Anterior cingulate cortex (tissue), 58 donors: ENCODE results near the gene IQSEC3.
"Not testable (repeated sequence)": the region's sequence is repeated elsewhere in the genome, so short reads cannot be mapped to it uniquely, and the experiment has no call there.

Experiments
- DNase-seq, 58 donors: peaks; one replicate each; lab custom pipeline; 2025; lab: John Stamatoyannopoulos, UW

The IQSEC3 gene

DNA sequence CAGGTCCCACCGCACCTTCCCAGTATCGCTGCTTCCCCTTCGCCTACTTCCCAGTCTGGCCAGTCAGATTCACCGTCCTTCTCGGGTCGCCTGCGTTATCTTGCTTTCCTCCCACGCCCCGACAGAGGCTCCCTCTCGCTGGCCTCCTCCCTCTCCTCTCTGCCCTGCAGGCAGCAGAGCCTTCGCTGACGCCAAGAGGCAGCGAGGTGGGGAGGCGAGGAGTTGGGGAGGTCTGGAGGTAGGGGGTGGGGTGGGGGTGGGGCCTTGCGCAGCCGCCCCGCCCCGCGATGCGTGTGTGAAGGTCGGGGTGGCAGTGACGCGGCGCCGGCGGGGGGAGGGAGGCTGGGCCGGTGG, at the start of gene IQSEC3:
Gene IQSEC3 (plus strand): TSS at position 340 of the 354 bp plus-strand sequence. CDS start 116 bp downstream, outside the sequence.
- DNase-seq, result not testable (repeated sequence)

DNA sequence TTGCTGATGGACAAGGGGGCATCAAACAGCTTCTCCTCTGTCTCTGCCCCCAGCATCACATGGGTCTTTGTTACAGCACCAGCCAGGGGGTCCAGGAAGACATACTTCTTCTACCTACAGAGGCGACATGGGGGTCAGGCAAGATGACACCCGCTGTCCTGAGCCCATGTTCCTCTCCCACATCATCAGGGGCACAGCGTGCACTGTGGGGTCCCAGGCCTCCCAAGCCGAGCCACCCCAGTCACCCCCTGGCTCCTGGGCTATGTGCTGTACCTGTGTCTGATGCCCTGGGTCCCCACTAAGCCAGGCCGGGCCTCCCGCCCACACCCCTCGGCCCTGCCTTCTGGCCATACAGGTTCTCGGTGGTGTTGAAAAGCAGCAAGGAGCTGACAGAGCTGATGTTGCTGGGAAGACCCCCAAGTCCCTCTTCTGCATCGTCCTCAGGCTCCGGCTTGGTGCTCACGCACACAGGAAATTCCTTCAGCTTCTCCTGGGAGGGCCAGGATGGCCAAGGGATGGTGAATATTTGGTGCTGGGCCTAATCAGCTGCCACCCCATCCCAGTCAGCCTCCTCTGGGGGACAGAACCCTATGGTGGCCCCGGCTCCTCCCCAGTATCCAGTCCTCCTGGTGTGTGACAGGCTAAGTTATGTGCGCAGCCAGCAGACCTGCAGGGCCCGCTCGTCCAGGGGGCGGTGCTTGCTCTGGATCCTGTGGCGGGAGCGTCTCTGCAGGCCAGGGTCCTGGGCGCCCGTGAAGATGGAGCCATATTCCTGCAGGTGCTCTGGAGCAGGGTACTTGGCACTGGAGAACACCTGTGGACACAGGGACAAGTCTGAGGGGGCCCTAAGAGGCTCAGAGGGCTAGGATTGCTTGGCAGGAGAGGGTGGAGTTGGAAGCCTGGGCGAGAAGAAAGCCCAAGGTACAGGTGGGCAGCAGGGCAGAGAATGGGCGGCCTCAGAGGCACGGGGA, 48.9 kb upstream of the IQSEC3 start:
- not testable (repeated sequence) for DNase-seq

DNA sequence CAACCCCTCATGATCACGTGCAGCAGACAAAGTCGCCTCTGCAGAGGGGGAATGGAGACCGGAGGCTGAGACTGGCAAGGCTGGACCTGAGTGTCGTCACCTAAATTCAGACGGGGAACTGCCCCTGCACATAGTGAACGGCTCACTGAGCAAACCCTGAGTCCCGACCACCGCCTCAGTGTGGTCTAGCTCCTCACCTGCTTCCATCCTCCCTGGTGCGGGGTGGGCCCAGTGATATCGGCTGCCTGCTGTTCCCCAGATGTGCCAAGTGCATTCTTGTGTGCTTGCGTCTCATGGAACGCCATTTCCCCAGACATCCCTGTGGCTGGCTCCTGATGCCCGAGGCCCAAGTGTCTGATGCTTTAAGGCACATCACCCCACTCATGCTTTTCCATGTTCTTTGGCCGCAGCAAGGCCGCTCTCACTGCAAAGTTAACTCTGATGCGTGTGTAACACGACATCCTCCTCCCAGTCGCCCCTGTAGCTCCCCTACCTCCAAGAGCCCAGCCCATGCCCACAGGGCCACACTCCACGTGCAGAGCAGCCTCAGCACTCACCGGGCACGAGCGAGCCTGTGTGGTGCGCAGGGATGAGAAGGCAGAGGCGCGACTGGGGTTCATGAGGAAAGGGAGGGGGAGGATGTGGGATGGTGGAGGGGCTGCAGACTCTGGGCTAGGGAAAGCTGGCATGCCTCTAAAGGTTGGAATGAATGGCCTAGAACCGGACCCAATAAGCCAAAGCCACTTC, 47.6 kb upstream of the IQSEC3 start:
- not testable (repeated sequence) for DNase-seq

DNA sequence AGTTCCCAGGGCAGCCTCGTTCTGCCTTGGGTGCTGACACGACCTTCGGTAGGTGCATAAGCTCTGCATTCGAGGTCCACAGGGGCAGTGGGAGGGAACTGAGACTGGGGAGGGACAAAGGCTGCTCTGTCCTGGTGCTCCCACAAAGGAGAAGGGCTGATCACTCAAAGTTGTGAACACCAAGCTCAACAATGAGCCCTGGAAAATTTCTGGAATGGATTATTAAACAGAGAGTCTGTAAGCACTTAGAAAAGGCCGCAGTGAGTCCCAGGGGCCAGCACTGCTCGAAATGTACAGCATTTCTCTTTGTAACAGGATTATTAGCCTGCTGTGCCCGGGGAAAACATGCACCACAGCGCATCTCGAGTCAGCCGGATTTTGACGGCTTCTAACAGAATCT, 46.7 kb upstream of the IQSEC3 start:
- not testable (repeated sequence) for DNase-seq

DNA sequence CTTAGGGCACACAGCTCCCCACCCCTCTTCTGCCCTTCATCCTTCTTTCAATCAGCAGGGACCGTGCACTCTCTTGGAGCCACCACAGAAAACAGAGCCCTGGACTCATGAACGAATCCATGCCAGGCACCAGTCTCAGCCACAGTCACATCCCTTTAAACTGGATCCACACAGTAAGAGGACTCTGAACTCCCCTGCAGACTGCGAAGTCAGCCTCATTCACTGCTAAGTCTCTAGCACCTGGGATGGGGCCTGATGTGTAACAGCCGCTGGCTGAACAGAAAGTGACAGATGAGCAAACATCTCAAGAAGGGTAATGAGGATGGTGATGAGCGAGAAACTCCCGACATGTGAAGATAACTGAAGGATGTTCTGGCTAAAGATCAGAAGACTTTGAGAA, 45.8 kb upstream of the IQSEC3 start:
- no peak for DNase-seq

DNA sequence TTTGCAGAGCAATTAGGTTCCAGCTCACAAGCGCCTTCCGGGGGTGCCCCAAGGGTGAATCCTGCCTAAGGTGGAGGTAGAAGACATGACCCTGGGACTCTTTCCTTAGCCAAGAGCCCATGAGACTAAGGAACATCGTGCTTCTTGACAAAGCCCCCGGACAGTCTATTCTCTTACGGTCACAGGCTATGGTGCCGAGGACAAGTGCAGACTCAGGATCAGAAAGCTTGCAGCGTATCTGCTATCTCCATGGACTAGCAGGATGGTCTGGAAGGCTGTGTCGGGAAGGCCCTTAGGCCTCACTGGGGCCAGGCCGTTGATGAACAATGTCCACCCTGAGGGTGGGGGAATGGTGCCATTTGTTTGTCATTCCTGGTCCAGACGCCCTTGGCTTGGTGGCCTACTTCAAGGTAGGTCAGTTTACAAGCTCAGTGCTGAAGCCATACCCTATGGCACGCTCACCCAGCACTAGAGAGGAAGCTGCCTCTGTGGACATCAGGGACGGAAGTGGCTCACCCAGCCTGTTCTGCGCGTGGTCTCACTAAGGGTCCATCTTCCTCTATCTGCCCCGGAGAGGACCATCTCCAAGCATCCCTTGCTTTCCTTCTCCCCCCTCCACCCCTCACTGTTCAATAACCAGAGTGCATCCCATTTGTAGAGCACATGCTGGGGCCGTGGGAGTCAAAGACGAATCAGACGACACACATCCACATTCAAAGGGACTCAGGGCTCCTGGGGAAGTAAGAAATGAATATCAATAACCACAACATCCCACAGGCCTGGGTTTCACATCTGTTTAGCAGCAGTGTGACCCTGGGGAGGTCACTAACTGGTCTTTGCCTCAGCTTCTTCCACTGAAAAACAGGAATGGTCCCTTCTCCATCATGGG, 45.0 kb upstream of the IQSEC3 start:
- DNase-seq, result no peak

DNA sequence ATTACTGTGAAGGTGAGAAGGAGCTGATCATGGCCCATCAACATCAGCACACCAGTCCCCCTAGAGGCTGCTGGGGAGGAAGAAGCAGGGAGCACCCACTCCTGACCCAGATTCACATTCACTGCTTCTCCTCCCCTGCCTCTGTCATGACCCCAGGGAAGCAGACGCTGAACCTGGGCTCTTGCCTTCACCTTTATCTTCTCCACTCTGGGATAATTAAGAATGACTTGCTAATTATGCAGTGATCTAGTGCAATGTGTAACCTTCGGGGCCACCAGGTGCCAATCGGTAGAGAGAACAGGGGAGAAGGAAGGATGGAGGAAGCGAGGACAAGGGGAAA, 44.4 kb upstream of the IQSEC3 start:
- no peak for DNase-seq

DNA sequence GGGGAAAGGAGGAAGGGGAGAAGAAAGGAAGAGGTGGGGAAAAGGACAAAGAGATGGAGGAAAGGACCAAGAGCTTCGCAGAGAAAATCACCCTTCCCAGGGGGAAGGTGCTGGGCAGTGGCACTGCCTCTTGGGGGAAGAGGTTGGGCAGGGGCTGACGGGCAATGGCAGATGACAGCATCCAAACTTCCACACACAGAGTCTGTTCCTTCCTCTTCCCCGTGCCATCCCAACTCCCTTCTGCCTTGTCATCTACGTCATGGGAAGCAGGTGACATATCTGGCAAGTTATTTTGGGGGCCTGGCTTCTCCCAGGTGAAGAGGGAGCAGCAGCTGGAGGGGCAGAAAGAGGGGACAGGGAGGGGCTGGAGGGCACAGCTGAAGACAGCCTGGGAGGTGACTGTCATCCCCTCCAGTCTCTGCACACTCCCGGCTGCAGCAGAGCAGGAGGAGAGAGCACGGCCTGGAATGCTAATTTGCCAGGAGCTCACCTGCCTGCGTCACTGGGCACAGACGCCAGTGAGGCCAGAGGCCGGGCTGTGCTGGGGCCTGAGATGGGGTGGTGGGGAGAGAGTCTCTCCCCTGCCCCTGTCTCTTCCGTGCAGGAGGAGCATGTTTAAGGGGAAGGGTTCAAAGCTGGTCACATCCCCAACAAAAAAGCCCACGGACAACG, 43.9 kb upstream of the IQSEC3 start:
- no peak for DNase-seq

DNA sequence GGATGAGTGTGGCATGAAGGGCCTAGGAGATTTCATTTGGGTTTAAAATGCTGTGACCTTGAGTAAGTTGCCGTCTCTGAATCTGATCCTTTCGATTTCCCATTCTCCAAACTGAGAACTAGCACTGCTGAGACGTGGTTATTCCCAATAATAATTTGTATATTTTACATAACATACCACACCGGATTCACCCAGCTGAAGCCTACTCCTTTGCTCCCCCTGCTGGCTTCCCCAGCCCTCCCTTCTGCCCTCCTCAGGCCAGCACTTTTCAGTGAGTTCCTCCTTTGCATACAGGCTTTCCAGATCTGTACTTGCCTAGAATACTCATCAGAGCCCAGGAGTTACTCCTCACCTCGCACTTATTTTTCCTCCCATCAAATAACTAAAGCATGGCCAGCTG, 38.7 kb upstream of the IQSEC3 start:
- not testable (repeated sequence) for DNase-seq

DNA sequence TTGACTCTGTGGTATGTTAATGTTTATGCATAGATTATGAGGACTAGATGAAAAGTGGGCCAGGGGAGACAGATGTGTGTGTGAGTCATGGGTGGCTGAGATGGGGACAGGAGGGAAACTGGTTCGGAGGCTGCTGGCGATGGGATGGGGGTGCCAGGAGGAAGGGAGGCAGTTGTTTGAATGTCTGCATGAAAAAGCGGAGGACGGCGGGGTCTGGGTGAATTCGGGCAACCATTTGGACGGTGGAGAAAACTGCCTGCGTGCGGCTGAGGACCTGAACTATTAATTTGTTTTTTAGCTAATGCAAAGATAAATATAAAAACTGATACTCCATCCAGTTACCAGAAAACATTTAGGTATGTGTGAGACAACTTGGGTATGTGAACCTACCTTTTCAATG, 27.8 kb upstream of the IQSEC3 start:
- DNase-seq, result not testable (repeated sequence)

DNA sequence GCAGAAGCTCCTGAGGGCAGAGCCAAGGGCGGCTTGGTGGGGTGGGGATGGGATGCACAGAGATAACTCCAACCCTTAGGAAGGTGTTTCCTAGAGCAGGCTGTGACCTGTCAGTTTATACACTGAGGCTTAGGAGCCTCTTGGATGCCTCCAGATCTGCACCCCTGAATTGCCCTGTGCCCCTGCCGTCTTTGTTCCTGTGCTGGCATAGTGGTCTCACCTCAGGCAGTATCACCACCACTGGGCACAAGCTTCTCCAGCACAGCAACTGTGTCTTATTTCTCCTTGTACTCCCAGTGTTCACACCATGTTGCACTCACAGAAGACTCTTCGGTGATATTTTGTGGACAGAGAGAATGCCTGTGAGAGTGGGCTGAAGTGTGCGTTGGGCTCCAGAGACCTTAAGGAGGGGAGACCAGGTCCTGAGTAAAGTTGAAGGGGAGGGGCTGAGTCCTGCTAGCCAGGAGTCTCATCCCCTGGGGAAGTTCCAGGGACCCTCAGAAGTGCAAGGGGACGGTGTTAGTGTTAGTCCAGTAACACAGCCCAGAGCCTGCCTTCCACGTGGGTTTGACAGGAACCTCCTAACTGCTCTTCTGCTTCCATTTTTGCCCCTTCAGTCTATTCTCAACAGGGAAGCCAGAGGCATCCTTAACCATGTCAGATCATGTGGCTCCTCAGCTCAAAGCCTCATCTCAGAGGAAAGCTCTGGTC, 26.9 kb upstream of the IQSEC3 start:
- not testable (repeated sequence) for DNase-seq

DNA sequence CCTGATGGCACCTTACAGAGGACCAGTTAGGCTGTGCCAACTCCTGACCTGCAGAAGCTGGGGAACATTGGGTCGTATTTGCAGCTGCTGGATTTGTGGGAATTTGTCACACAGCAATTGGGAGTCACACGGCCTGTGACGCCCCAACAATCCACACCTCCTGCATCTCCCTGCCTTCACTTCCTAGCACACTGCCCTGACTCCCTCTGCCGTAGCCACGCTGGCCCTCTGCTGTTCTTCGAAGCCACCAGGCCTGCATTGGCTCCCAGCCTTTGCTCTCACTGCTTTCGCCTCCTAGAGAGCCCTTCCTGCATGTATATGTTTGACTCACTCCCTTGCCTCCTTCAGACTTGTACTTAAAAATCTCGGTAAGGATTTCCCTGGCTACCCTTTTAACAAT, 22.2 kb upstream of the IQSEC3 start:
- not testable (repeated sequence) for DNase-seq

DNA sequence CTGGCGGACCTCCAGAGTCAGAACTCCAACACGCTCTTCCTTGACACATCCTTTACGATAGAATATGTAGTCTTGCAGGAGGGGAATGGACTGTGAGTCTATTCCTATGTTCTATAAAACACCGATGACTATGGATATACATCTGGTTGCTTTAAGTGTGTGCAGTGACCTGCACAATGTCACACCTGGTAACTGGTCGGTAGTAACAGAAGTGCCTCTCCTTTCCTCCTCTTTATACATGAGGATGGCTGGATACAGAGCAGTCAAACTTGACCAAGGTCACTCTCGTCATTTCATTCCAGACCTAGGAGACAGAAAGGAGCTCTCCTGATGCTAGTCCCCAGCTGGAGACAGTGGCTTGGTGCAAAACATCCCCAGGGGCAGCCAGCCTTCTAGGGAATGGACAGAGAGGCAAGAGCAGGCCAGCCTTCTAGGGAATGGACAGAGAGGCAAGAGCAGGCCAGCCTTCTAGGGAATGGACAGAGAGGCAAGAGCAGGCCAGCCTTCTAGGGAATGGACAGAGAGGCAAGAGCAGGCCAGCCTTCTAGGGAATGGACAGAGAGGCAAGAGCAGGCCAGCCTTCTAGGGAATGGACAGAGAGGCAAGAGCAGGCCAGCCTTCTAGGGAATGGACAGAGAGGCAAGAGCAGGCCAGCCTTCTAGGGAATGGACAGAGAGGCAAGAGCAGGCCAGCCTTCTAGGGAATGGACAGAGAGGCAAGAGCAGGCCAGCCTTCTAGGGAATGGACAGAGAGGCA, 21.2 kb upstream of the IQSEC3 start:
- DNase-seq, result not testable (repeated sequence)

DNA sequence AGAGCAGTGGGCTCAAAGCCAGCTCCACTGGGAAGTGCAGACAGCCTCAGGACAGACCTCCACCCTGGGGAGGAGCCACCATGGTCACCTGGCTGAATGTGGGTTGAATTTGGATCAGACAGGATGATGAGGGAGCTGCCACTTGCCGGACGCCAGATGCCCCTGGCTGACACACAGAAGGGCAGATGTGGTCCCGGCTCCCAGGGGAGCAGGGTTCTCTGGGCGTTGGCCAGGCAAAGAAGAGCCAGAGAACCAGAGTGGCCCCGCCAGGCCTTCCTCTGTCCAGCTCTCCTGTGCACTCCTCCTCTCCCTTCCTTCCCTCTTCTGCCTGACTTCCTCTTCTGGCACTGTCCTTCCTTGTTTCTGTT, 20.6 kb upstream of the IQSEC3 start:
- DNase-seq, result not testable (repeated sequence)

DNA sequence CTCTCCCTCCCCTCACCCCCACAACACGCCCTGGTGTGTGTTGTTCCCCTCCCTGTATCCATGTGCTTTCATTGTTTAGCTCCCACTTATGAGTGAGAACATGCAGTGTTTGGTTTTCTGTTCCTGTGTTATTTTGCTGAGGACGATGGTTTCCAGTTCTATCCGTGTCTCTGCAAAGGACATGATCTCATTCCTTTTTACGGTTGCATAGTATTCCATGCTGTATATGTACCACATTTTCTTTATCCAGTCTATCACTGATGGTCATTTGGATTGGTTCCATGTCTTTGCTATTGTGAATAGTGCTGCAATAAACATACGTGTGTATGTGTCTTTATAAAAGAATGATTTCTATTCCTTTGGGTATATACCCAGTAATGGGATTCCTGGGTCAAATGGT, 20.0 kb upstream of the IQSEC3 start:
- not testable (repeated sequence) for DNase-seq

DNA sequence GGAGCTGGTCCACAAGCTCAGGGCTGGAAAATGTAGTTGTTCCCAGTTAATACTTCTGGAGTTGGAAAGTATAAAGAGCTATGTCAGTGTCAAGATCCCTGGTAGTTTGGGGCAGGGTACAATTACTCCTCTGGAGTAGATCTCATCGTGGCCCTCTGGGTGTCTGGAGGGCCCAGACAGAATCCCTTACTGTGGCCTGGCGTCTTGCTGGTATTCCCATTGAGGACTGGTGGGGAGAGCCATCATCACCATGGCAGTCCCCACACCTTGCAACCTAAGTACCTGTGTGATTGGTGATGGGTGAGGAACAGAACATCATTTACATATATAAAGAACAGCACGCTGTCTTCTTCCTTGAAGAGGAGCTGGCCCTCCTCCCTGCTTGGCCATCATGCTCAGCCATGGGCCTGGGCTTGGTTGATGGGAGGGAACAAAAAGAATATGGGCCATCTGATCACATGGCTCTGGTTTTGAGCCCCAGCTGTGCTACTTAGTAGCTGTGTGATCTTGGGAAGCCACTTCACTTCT, 18.8 kb upstream of the IQSEC3 start:
- not testable (repeated sequence) for DNase-seq

DNA sequence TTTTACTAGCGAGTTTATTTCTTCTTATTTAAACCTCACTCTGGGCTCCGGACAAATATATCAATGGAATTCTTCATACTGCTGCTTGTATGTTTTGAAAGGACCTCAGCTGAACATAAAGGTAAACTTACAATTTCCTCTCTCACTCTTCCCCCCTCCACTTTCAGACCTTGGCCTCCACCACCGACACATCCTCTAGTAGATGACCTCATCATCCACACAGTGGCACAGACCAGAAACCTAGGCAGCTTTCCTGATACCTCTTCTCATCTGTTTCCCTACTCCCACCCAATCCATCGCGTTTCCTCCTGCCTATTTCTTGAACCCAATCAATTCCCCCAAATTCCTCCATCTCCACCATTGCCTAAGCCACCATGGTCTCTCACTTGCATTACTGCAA, 17.4 kb upstream of the IQSEC3 start:
- not testable (repeated sequence) for DNase-seq

DNA sequence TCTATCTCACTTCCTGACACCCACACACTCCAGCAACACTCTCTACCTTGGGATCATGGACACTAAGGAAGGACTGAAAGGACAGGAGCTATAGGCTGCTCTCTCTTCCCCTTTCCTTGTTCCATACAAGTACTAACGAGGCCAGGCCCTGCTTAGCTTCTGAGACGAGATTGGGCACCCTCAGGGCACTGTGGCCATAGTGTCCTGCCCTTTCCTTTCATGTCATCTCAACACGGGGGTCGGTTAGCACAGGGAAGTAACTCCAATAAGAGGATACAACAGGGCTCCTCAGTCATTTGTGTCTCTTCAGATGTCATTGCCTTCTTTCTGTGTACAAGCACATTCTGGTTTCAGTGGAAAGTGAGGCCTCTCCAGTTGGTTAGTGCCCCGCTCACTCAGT, 15.5 kb upstream of the IQSEC3 start:
- DNase-seq, result not testable (repeated sequence)
